ENCODE results near the gene CAMSAP1. TPM values are rescaled to one million over a fixed set of nuclear protein-coding genes. Genes with fewer than 3 reads are reported as not detected.
"Not testable (repeated sequence)": the region's sequence is repeated elsewhere in the genome, so short reads cannot be mapped to it uniquely, and the experiment has no call there.

Gene CAMSAP1
- total and polyA plus RNA-seq, 2 of the 4 experiments (the other 2 are of a cell fraction): 8.2 to 19.5 TPM

DNA sequence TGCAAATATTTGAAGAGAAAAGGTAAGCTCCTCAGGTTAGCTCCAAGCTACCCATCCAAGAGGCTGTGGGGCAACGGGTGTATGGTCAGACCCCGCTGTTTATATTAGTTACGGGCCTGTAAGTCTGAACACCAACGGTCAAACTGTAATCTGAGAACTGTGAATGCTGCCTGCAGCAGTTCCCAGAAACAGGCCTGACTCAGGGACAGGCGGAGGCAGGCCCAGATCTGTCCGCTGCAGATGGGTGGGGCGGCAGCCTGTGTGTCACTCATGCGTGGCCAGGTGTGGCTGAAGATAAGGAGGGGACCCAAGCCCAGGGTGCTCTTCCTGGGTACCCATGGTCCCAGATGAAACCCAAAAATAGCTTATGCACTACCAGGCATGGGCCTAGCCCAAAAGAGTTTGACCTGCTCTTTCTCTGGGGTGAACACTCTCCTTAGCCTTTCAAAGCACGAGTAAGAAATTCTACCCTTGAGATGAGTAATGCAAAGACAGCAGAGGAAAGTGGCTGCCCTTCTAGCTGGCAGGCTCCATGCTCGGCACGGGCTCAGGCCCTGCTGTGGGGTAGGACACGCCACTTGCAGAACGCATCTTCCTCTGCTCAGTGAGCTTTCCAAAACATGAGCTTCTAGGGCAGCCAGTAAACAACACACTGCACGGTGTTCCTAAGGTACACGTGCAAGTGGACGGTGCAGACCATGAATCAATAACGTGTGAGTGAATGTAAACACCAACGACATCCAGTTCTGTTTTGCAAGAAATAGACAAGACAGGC lies 44.7 kb upstream of the CAMSAP1 start (continued):
- TF ChIP-seq FOS (IDR thresholded peaks at IDR 0.05; ENCODE audit: low read depth, low read length): no peak
- TF ChIP-seq POLR2A (IDR thresholded peaks at IDR 0.05; ENCODE audit: low read depth, low read length): no peak
- no peak; the same call in 1 of the 2 replicates for TF ChIP-seq CHD1 (IDR thresholded peaks at IDR 0.05; ENCODE audit: low read depth, low read length)

DNA sequence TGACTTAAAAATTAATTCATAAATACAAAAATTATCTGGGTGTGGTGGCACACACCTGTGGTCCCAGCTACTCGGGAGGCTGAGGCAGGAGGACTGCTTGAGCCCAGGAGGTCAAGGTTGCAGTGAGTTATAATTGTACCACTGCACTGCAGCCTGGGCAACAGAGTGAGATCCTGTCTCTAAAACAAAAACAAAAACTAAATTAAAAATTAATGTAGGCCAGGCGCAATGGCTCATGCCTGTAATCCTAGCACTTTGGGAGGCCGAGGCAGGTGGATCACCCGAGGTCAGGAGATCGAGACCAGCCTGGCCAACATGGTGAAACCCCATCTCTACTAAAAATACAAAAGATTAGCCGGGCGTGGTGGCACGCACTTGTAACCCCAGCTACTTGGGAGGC lies 44.0 kb upstream of the CAMSAP1 start:
- H2AFZ ChIP-seq (replicated peaks; ENCODE audit: low read length, poor library complexity); H2BK120ac ChIP-seq (ENCODE audit: low read depth, low read length); ATAC-seq (ENCODE audit: low read depth); H3K9me3 ChIP-seq (ENCODE audit: control insufficient read depth, insufficient read depth, low read length); H2AK9ac ChIP-seq (replicated peaks; ENCODE audit: low read depth, low read length, poor library complexity); H3K14ac ChIP-seq (replicated peaks; ENCODE audit: low read depth, low read length); H3K9ac ChIP-seq (ENCODE audit: low read depth, low read length); H4K5ac ChIP-seq (ENCODE audit: low read depth, low read length); H3K4me2 ChIP-seq (ENCODE audit: low read depth, low read length); H2BK15ac ChIP-seq (ENCODE audit: low read depth, low read length); DNase-seq; H3K27me3 ChIP-seq (ENCODE audit: control insufficient read depth, insufficient read depth, low read length); H3K4me3 ChIP-seq (ENCODE audit: insufficient read depth, low read depth, low read length); dilution Hi-C loops (cut with HindIII; ENCODE audit: low sequenced_read_pairs, unreplicated experiment); in situ Hi-C loops (cut with MboI; ENCODE audit: low sequenced_read_pairs); POLR2A ChIA-PET (ENCODE audit: unreplicated experiment); H3K23ac ChIP-seq (ENCODE audit: low read depth, low read length); H3K9me1 ChIP-seq (ENCODE audit: insufficient read depth, low read length); H2BK20ac ChIP-seq (ENCODE audit: low read depth, low read length); H3K56ac ChIP-seq (ENCODE audit: extremely low read depth, insufficient read depth, low read length); CTCF ChIA-PET; intact Hi-C loops (cut with micrococcal nuclease); H4K91ac ChIP-seq (ENCODE audit: insufficient read depth, low read depth, low read length); H2AK5ac ChIP-seq (ENCODE audit: low read depth, low read length); H4K8ac ChIP-seq (ENCODE audit: low read depth in 2 of 2, low read length in 2 of 2); BruUV-seq (replicated peaks); H3K18ac ChIP-seq (ENCODE audit: low read depth, low read length); H3K4me1 ChIP-seq (ENCODE audit: control insufficient read depth, insufficient read depth, low read length): not testable (repeated sequence)
- peaks cover 13 to 54% of the 10 kb centered on the region in 2 experiments; a peak in 3 of 4 replicates for H3K79me1 ChIP-seq (ENCODE audit: low read depth in 1 of 2, low read length in 2 of 2)
- H4K20me1 ChIP-seq (ENCODE audit: insufficient read depth, low read length): peaks cover 14% of the 10 kb centered on the region
- peaks cover 31% of the 10 kb centered on the region for H3K36me3 ChIP-seq (ENCODE audit: control insufficient read depth, insufficient read depth, low read length)
- peak overlapping the region; percentile 42; the same call in 1 of the 2 replicates for H3K4ac ChIP-seq (ENCODE audit: low read depth, low read length)
- peak overlapping the region; percentile 17 for H2BK5ac ChIP-seq (ENCODE audit: low read depth, low read length, poor library complexity, severe bottlenecking)
- 95% methylated on average over 4 of the region's 8 CpGs; no CpG with 5 or more reads in 1 of the 2 experiments for WGBS, 2 experiments (ENCODE audit: extremely low coverage in 2 of 2, insufficient read length in 1 of 2)
- peak overlapping the region; percentile 31; the same call in 1 of the 2 replicates for H3K27ac ChIP-seq (ENCODE audit: insufficient read depth, low read length)

DNA sequence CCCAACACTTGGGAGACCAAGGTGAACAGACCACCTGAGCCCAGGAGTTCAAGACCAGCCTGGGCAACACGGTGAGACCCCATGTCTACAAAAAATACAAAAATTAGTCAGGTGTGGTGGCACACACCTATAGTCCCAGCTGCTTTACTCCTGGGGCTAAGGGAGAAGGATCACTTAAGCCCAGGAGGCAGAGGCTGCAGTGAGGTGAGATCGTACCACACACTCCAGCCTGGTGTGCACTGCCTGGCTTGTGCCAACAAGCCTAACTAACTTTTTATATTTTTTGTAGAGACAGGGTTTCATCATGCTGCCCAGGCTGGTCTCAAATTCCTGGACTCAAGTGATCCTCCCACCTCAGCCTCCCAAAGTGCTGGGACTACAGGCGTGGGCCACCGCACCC lies 43.5 kb upstream of the CAMSAP1 start:
- in situ Hi-C loops (cut with MboI; ENCODE audit: low sequenced_read_pairs); H3K18ac ChIP-seq (ENCODE audit: low read depth, low read length); H3K9me3 ChIP-seq (ENCODE audit: control insufficient read depth, insufficient read depth, low read length); DNase-seq; H3K14ac ChIP-seq (replicated peaks; ENCODE audit: low read depth, low read length); H3K4me1 ChIP-seq (ENCODE audit: control insufficient read depth, insufficient read depth, low read length); POLR2A ChIA-PET (ENCODE audit: unreplicated experiment); H3K4me3 ChIP-seq (ENCODE audit: insufficient read depth, low read depth, low read length); H2BK15ac ChIP-seq (ENCODE audit: low read depth, low read length); H3K4ac ChIP-seq (ENCODE audit: low read depth, low read length); H3K23ac ChIP-seq (ENCODE audit: low read depth, low read length); intact Hi-C loops (cut with micrococcal nuclease); H3K9me1 ChIP-seq (ENCODE audit: insufficient read depth, low read length); H3K56ac ChIP-seq (ENCODE audit: extremely low read depth, insufficient read depth, low read length); ATAC-seq (ENCODE audit: low read depth); H4K5ac ChIP-seq (ENCODE audit: low read depth, low read length); H2BK120ac ChIP-seq (ENCODE audit: low read depth, low read length); H2BK20ac ChIP-seq (ENCODE audit: low read depth, low read length); H2BK5ac ChIP-seq (ENCODE audit: low read depth, low read length, poor library complexity, severe bottlenecking); H3K9ac ChIP-seq (ENCODE audit: low read depth, low read length); H3K27ac ChIP-seq (ENCODE audit: insufficient read depth, low read length); BruUV-seq (replicated peaks); H2AFZ ChIP-seq (replicated peaks; ENCODE audit: low read length, poor library complexity); H4K91ac ChIP-seq (ENCODE audit: insufficient read depth, low read depth, low read length); H3K4me2 ChIP-seq (ENCODE audit: low read depth, low read length); H2AK9ac ChIP-seq (replicated peaks; ENCODE audit: low read depth, low read length, poor library complexity); dilution Hi-C loops (cut with HindIII; ENCODE audit: low sequenced_read_pairs, unreplicated experiment); CTCF ChIA-PET; H3K27me3 ChIP-seq (ENCODE audit: control insufficient read depth, insufficient read depth, low read length): not testable (repeated sequence)
- Histone ChIP-seq H4K20me1 (ENCODE audit: insufficient read depth, low read length) (peaks cover 10% of the 10 kb centered on the region), H4K8ac (ENCODE audit: low read depth in 2 of 2, low read length in 2 of 2) (0 out of 4 replicates have a peak overlapping the region, but pooled peaks of 1 of the 2 experiments have one; percentile 0), H2AK5ac (ENCODE audit: low read depth, low read length) (peak overlapping the region; percentile 24; the same call in 1 of the 2 replicates), H3K36me3 (ENCODE audit: control insufficient read depth, insufficient read depth, low read length) (peaks cover 36% of the 10 kb centered on the region), H3K79me1 (ENCODE audit: low read depth in 1 of 2, low read length in 2 of 2) (peaks cover 13 to 49% of the 10 kb centered on the region in 2 experiments; a peak in 3 of 4 replicates)
- WGBS, 2 experiments (ENCODE audit: extremely low coverage in 2 of 2, insufficient read length in 1 of 2): no CpG with 5 or more reads among the region's 4 CpGs

Measured in IMR-90 (cell line).